Measurements from ENCODE around the gene FRAS1.

- no peak for TF ChIP-seq CTCF (IDR thresholded peaks at IDR 0.05)
- no peak for TF ChIP-seq POLR2A (IDR thresholded peaks at IDR 0.05)
Measured at GRCh38 chr4:78120144-78120880, 63.2 kb downstream of the FRAS1 start.

Measured in Peyer's patch (tissue), 4 donors.